Astrocyte of the spinal cord (primary cell): ENCODE results near the gene HERC5.

Experiments
- DNase-seq: peaks from one replicate; pipeline ENCODE4 v3.0.0; 2011; ENCODE audit warnings: low read depth, low spot score
- H3K4me3 ChIP-seq: 2 replicates; pipeline ENCODE4 v1.5.1; 2011; ENCODE audit warnings: low read depth, mild to moderate bottlenecking, low read length, moderate library complexity
- CTCF ChIP-seq: IDR thresholded peaks from 2 replicates; pipeline ENCODE4 v1.5.1; 2012; ENCODE audit warnings: low read depth, mild to moderate bottlenecking, low read length, inconsistent platforms
- in situ Hi-C: cut with HindIII; loops from 2 replicates; pipeline ENCODE4 v1.10.0; 2017; ENCODE audit warnings: low sequenced_read_pairs

The HERC5 gene

GRCh38 chr4:88452912-88453311 is 4.0 kb upstream of the HERC5 start:
- in situ Hi-C loops: no loop called here
- no peak for DNase-seq
- TF ChIP-seq CTCF: no peak
- H3K4me3 ChIP-seq: no peak overlapping the region

- H3K4me3 ChIP-seq: peak overlapping the region; percentile 56
- in situ Hi-C loops: no loop called here
- TF ChIP-seq CTCF: no peak
- DNase-seq: peak; percentile 1
Observed at GRCh38 chr4:88457307-88458103, 586 bp downstream of the HERC5 start.

- TF ChIP-seq CTCF: no peak
- no peak overlapping the region for H3K4me3 ChIP-seq
- DNase-seq: peak; percentile 2
- in situ Hi-C loops: no loop called here
Observed at GRCh38 chr4:88458104-88458740, 1.3 kb downstream of the HERC5 start.

- in situ Hi-C loops: no loop called here
- no peak for DNase-seq
- TF ChIP-seq CTCF: no peak
- H3K4me3 ChIP-seq: no peak overlapping the region
Observed at GRCh38 chr4:88465653-88466192, 8.8 kb downstream of the HERC5 start.

GRCh38 chr4:88467392-88467791 is 10.5 kb downstream of the HERC5 start:
- H3K4me3 ChIP-seq: no peak overlapping the region
- TF ChIP-seq CTCF: no peak
- DNase-seq: no peak
- in situ Hi-C loops: no loop called here

- no peak for TF ChIP-seq CTCF
- no peak for DNase-seq
- in situ Hi-C loops: no loop called here
- no peak overlapping the region for H3K4me3 ChIP-seq
Observed at GRCh38 chr4:88477229-88477860, 20.4 kb downstream of the HERC5 start.
